ENCODE data around the gene GRIA4.

GRIA4 gene

GRCh38 chr11:105823495-105824033 is 213.7 kb downstream of the GRIA4 start:
- Mint-ChIP-seq H3K27ac (no peak overlapping the region), H3K27me3 (ENCODE audit: low read depth, poor library complexity) (no peaks in the 10 kb centered on the region), H3K4me3 (no peak overlapping the region), H3K36me3 (ENCODE audit: low read depth) (no peaks in the 10 kb centered on the region), H3K9me3 (no peaks in the 10 kb centered on the region), H3K4me1 (peaks cover 12% of the 10 kb centered on the region)
- DNase-seq: no peak
- TF ChIP-seq CTCF (IDR thresholded peaks at IDR 0.05): no peak

- Mint-ChIP-seq H3K27me3 (ENCODE audit: low read depth, poor library complexity) (no peaks in the 10 kb centered on the region), H3K36me3 (ENCODE audit: low read depth) (no peaks in the 10 kb centered on the region), H3K9me3 (no peaks in the 10 kb centered on the region), H3K4me1 (peaks cover 12% of the 10 kb centered on the region), H3K4me3 (no peak overlapping the region), H3K27ac (no peak overlapping the region)
- TF ChIP-seq CTCF (IDR thresholded peaks at IDR 0.05): no peak
- no peak for DNase-seq
These were observed 214.7 kb downstream of the GRIA4 start for GRCh38 chr11:105824457-105825013.

GRCh38 chr11:105825141-105825540 is 215.3 kb downstream of the GRIA4 start:
- DNase-seq: no peak
- no peaks in the 10 kb centered on the region for H3K9me3 Mint-ChIP-seq
- peaks cover 12% of the 10 kb centered on the region for H3K4me1 Mint-ChIP-seq
- no peak for TF ChIP-seq CTCF (IDR thresholded peaks at IDR 0.05)
- no peaks in the 10 kb centered on the region for H3K36me3 Mint-ChIP-seq (ENCODE audit: low read depth)
- H3K4me3 Mint-ChIP-seq: no peak overlapping the region
- no peak overlapping the region for H3K27ac Mint-ChIP-seq
- no peaks in the 10 kb centered on the region for H3K27me3 Mint-ChIP-seq (ENCODE audit: low read depth, poor library complexity)

- Mint-ChIP-seq H3K27me3 (ENCODE audit: low read depth, poor library complexity) (no peaks in the 10 kb centered on the region), H3K4me1 (no peaks in the 10 kb centered on the region), H3K4me3 (no peak overlapping the region), H3K36me3 (ENCODE audit: low read depth) (no peaks in the 10 kb centered on the region), H3K27ac (no peak overlapping the region), H3K9me3 (no peaks in the 10 kb centered on the region)
- no peak for DNase-seq
- no peak for TF ChIP-seq CTCF (IDR thresholded peaks at IDR 0.05)
These were observed 218.0 kb downstream of the GRIA4 start for GRCh38 chr11:105827906-105828305.

- no peak for DNase-seq
- TF ChIP-seq CTCF (IDR thresholded peaks at IDR 0.05): no peak
- Mint-ChIP-seq H3K36me3 (ENCODE audit: low read depth) (no peaks in the 10 kb centered on the region), H3K27me3 (ENCODE audit: low read depth, poor library complexity) (no peaks in the 10 kb centered on the region), H3K4me1 (no peaks in the 10 kb centered on the region), H3K4me3 (no peak overlapping the region), H3K9me3 (no peaks in the 10 kb centered on the region), H3K27ac (no peak overlapping the region)
These were observed 219.2 kb downstream of the GRIA4 start for GRCh38 chr11:105829084-105829483.

- Mint-ChIP-seq H3K36me3 (ENCODE audit: low read depth) (no peaks in the 10 kb centered on the region), H3K27me3 (ENCODE audit: low read depth, poor library complexity) (no peaks in the 10 kb centered on the region)
- no peak for TF ChIP-seq CTCF (IDR thresholded peaks at IDR 0.05)
These were observed 224.6 kb downstream of the GRIA4 start for GRCh38 chr11:105834461-105834860.

More at GRCh38 chr11:105834461-105834860, 224.6 kb downstream of the GRIA4 start:
- H3K4me3 Mint-ChIP-seq: no peak overlapping the region
- peaks cover 8% of the 10 kb centered on the region for H3K4me1 Mint-ChIP-seq
- DNase-seq: no peak
- H3K27ac Mint-ChIP-seq: no peak overlapping the region
- no peaks in the 10 kb centered on the region for H3K9me3 Mint-ChIP-seq
